ENCODE measurements around the gene SCML1.

The SCML1 gene

GRCh38 chrX:17788956-17789562 lies 51.8 kb downstream of the SCML1 start:
- DNase-seq (ENCODE audit: low read depth in 2 of 2) = no peak

GRCh38 chrX:17792826-17793225 lies 55.5 kb downstream of the SCML1 start:
- DNase-seq (ENCODE audit: low read depth in 2 of 2) = no peak

- DNase-seq (ENCODE audit: low read depth in 2 of 2) = no peak
Observed at GRCh38 chrX:17798921-17799320, 61.6 kb downstream of the SCML1 start.

- DNase-seq (ENCODE audit: low read depth in 2 of 2) = no peak
Observed at GRCh38 chrX:17801431-17801830, 64.1 kb downstream of the SCML1 start.

GRCh38 chrX:17802756-17803155 lies 65.5 kb downstream of the SCML1 start:
- no peak for DNase-seq (ENCODE audit: low read depth in 2 of 2)

GRCh38 chrX:17803449-17803848 lies 66.2 kb downstream of the SCML1 start:
- no peak for DNase-seq (ENCODE audit: low read depth in 2 of 2)

Data from fibroblast of skin of left biceps (primary cell).